SK-N-MC (cell line): Measurements from ENCODE around the gene TRAPPC11.
"Not testable (repeated sequence)": the region's sequence is repeated elsewhere in the genome, so short reads cannot be mapped to it uniquely, and the experiment has no call there.

Experiments used
- DNase-seq: peaks from one replicate; pipeline ENCODE4 v3.0.0-alpha.2; 2011; ENCODE audit warnings: low read depth, low spot score
- H3K27ac ChIP-seq: fragments of 200-600 bp; sonication (generic); 2 replicates; pipeline ENCODE4 v1.5.1; 2016; ENCODE audit warnings: mixed run types
- H3K36me3 ChIP-seq: fragments of 200-600 bp; sonication (generic); 2 replicates; pipeline ENCODE4 v1.6.1; 2017; ENCODE audit warnings: antibody characterized with exemption, low read length, mixed read lengths; ENCODE audit not compliant: insufficient read depth
- H3K4me3 ChIP-seq: fragments of 200-600 bp; sonication (generic); 2 replicates; pipeline ENCODE4 v1.5.1; 2016
- H3K9ac ChIP-seq: fragments of 200-600 bp; sonication (generic); 2 replicates; pipeline ENCODE4 v1.8.0; 2017; ENCODE audit warnings: mixed run types, mixed read lengths; ENCODE audit not compliant: insufficient read length
- H3K9me3 ChIP-seq: fragments of 200-600 bp; sonication (generic); 2 replicates; pipeline ENCODE4 v1.6.1; 2017; ENCODE audit warnings: low read depth, mild to moderate bottlenecking, antibody characterized with exemption, low read length, moderate library complexity, mixed read lengths
- EZH2 ChIP-seq: fragments of 200-600 bp; sonication (generic); IDR thresholded peaks from one replicate; pipeline ENCODE4 v1.6.1; 2017; ENCODE audit warnings: antibody characterized with exemption
- FOXP2 ChIP-seq: optimal IDR thresholded peaks from 2 replicates; pipeline ENCODE3; 2011; ENCODE audit warnings: mild to moderate bottlenecking, moderate library complexity; ENCODE audit not compliant: insufficient read depth; ENCODE audit errors: extremely low read length, control extremely low read depth
- POLR2AphosphoS5 ChIP-seq: IDR thresholded peaks from 2 replicates; pipeline ENCODE4 v1.6.1; 2012; ENCODE audit warnings: mild to moderate bottlenecking, low read depth, low read length, borderline replicate concordance

Gene TRAPPC11

GRCh38 chr4:183722731-183723560 lies 63.9 kb downstream of the TRAPPC11 start:
- Histone ChIP-seq H3K27ac (no peak overlapping the region), H3K9ac (no peak overlapping the region), H3K9me3 (no peaks in the 10 kb centered on the region), H3K4me3 (no peak overlapping the region), H3K36me3 (no peaks in the 10 kb centered on the region)
- no peak for TF ChIP-seq FOXP2
- DNase-seq, result no peak

GRCh38 chr4:183723561-183724228 lies 64.6 kb downstream of the TRAPPC11 start:
- DNase-seq, result no peak
- TF ChIP-seq POLR2AphosphoS5 (no peak), EZH2 (no peak), FOXP2 (no peak)
- no peak overlapping the region for H3K27ac ChIP-seq
- no peaks in the 10 kb centered on the region for H3K36me3 ChIP-seq
- no peak overlapping the region for H3K9ac ChIP-seq
- no peak overlapping the region for H3K4me3 ChIP-seq
- no peaks in the 10 kb centered on the region for H3K9me3 ChIP-seq

- H3K9me3 ChIP-seq, DNase-seq, H3K9ac ChIP-seq, H3K36me3 ChIP-seq, H3K27ac ChIP-seq, H3K4me3 ChIP-seq: not testable (repeated sequence)
Measured at GRCh38 chr4:183725585-183725984, 66.5 kb downstream of the TRAPPC11 start.

- no peak for TF ChIP-seq POLR2AphosphoS5
- no peak for TF ChIP-seq FOXP2
- TF ChIP-seq EZH2, result no peak
- H3K9me3 ChIP-seq, result no peaks in the 10 kb centered on the region
- DNase-seq, result no peak
- no peak overlapping the region for H3K27ac ChIP-seq
- no peaks in the 10 kb centered on the region for H3K36me3 ChIP-seq
- H3K4me3 ChIP-seq, result no peak overlapping the region
- H3K9ac ChIP-seq, result no peak overlapping the region
Measured at GRCh38 chr4:183727482-183727881, 68.4 kb downstream of the TRAPPC11 start.

- H3K9ac ChIP-seq, result no peak overlapping the region
- no peak for DNase-seq
- H3K36me3 ChIP-seq, result no peaks in the 10 kb centered on the region
- no peak overlapping the region for H3K27ac ChIP-seq
- no peaks in the 10 kb centered on the region for H3K9me3 ChIP-seq
- H3K4me3 ChIP-seq, result no peak overlapping the region
- TF ChIP-seq FOXP2 (no peak), EZH2 (no peak), POLR2AphosphoS5 (no peak)
Measured at GRCh38 chr4:183728223-183729068, 69.4 kb downstream of the TRAPPC11 start.

- no peak for TF ChIP-seq POLR2AphosphoS5
- no peak for TF ChIP-seq FOXP2
- no peak for TF ChIP-seq EZH2
- Histone ChIP-seq H3K9me3 (no peaks in the 10 kb centered on the region), H3K27ac (no peak overlapping the region), H3K9ac (no peak overlapping the region), H3K4me3 (no peak overlapping the region), H3K36me3 (no peaks in the 10 kb centered on the region)
- no peak for DNase-seq
Measured at GRCh38 chr4:183729069-183729406, 69.9 kb downstream of the TRAPPC11 start.

- TF ChIP-seq FOXP2 (no peak), POLR2AphosphoS5 (no peak)
- no peak for DNase-seq
- H3K4me3 ChIP-seq, result no peak overlapping the region
- no peak overlapping the region for H3K27ac ChIP-seq
- no peak overlapping the region for H3K9ac ChIP-seq
- H3K36me3 ChIP-seq, result no peaks in the 10 kb centered on the region
- no peaks in the 10 kb centered on the region for H3K9me3 ChIP-seq
Measured at GRCh38 chr4:183729430-183730328, 70.6 kb downstream of the TRAPPC11 start.

- TF ChIP-seq FOXP2 (no peak), EZH2 (no peak), POLR2AphosphoS5 (no peak)
- Histone ChIP-seq H3K9ac (no peak overlapping the region), H3K36me3 (no peaks in the 10 kb centered on the region), H3K4me3 (no peak overlapping the region), H3K27ac (no peak overlapping the region), H3K9me3 (no peaks in the 10 kb centered on the region)
- no peak for DNase-seq
Measured at GRCh38 chr4:183732296-183732695, 73.2 kb downstream of the TRAPPC11 start.
